22Rv1 (cell line): ENCODE results near the gene C6orf52.

Experiments used
- ZFX ChIP-seq: fragments of 450-650 bp; IDR thresholded peaks from 2 replicates; pipeline ENCODE4 v1.6.1; 2017; ENCODE audit warnings: antibody characterized with exemption, borderline replicate concordance
- TF ChIP-seq, protein P1 (sequence below): fragments of 450-650 bp; IDR thresholded peaks from 2 replicates; pipeline ENCODE4 v1.5.1; 2017; ENCODE audit warnings: mild to moderate bottlenecking

DNA sequence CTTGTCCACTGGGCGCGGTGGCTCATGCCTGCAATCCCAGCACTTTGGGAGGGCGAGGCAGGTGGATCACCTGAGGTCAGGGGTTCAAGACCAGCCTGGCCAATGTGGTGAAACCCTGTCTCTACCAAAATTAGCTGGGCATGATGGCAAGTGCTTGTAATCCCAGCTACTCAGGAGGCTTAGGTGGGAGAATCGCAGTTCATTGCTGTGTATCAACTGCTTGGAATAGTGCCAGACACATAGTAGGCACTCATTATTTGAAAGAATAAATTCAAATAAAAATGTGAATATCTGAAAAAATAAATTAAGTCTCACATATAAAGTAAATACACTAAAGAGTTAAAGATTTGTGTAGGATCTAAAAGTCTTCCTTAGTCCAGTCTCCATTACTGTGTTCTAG, 2.2 kb upstream of the C6orf52 start:
- TF ChIP-seq, protein P1, sequence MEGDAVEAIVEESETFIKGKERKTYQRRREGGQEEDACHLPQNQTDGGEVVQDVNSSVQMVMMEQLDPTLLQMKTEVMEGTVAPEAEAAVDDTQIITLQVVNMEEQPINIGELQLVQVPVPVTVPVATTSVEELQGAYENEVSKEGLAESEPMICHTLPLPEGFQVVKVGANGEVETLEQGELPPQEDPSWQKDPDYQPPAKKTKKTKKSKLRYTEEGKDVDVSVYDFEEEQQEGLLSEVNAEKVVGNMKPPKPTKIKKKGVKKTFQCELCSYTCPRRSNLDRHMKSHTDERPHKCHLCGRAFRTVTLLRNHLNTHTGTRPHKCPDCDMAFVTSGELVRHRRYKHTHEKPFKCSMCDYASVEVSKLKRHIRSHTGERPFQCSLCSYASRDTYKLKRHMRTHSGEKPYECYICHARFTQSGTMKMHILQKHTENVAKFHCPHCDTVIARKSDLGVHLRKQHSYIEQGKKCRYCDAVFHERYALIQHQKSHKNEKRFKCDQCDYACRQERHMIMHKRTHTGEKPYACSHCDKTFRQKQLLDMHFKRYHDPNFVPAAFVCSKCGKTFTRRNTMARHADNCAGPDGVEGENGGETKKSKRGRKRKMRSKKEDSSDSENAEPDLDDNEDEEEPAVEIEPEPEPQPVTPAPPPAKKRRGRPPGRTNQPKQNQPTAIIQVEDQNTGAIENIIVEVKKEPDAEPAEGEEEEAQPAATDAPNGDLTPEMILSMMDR: no peak
- TF ChIP-seq ZFX: no peak
